Immature natural killer cell (primary cell): Measurements from ENCODE around the gene MLXIPL. TPM values are rescaled to one million over a fixed set of nuclear protein-coding genes. Genes with fewer than 3 reads are reported as not detected.
A peak's percentile ranks its signal among the peaks of the same experiment; 100 is the strongest.
"Not testable (repeated sequence)": the region's sequence is repeated elsewhere in the genome, so short reads cannot be mapped to it uniquely, and the experiment has no call there.

Experiments
- DNase-seq, 3 donors: peaks; one replicate each; pipeline ENCODE4 v3.0.0; 2022; ENCODE audit warnings: mixed read lengths in 1 of 3
- H3K27ac Mint-ChIP-seq, 6 donors: one replicate each; pipeline ENCODE4 v1.8.0; 2020; ENCODE audit warnings: mixed read lengths in 6 of 6, mild to moderate bottlenecking in 5 of 6, inconsistent platforms in 4 of 6, moderate library complexity in 3 of 6
- H3K27me3 Mint-ChIP-seq, 3 donors: one replicate each; pipeline ENCODE4 v1.8.0; 2020 to 2021; ENCODE audit warnings: low read depth in 3 of 3, mild to moderate bottlenecking in 3 of 3, mixed read lengths in 3 of 3, moderate library complexity in 3 of 3, inconsistent platforms in 1 of 3
- H3K36me3 Mint-ChIP-seq, 3 donors: one replicate each; pipeline ENCODE4 v1.8.0; 2020; ENCODE audit warnings: mixed read lengths in 3 of 3, inconsistent platforms in 2 of 3, mild to moderate bottlenecking in 2 of 3
- H3K4me1 Mint-ChIP-seq, 2 donors: one replicate each; pipeline ENCODE4 v1.8.0; 2020; ENCODE audit warnings: inconsistent platforms in 2 of 2, mild to moderate bottlenecking in 2 of 2, mixed read lengths in 2 of 2, moderate library complexity in 1 of 2
- H3K4me3 Mint-ChIP-seq, 5 donors: one replicate each; pipeline ENCODE4 v1.8.0; 2020; ENCODE audit warnings: mild to moderate bottlenecking in 5 of 5, mixed read lengths in 5 of 5, inconsistent platforms in 3 of 5, moderate library complexity in 3 of 5
- H3K9me3 Mint-ChIP-seq, 6 donors: one replicate each; pipeline ENCODE4 v1.8.0; 2020; ENCODE audit warnings: mild to moderate bottlenecking in 6 of 6, mixed read lengths in 6 of 6, inconsistent platforms in 4 of 6, moderate library complexity in 3 of 6
- polyA plus RNA-seq, 3 donors: library from polyadenylated mRNA; unstranded; fragments of 300-500 nt; fragmentation: Illumina TruSeq; gene quantifications; one replicate each; pipeline ENCODE4 v1.2.3, GENCODE V29; 2021

The MLXIPL gene
- polyA plus RNA-seq, 3 donors from 2014 or later, result not detected

- H3K27me3 Mint-ChIP-seq, result peaks cover 4 to 29% (median 5%) of the 10 kb centered on the region in 3 donors
- H3K4me3 Mint-ChIP-seq, DNase-seq, H3K9me3 Mint-ChIP-seq, H3K36me3 Mint-ChIP-seq, H3K27ac Mint-ChIP-seq, H3K4me1 Mint-ChIP-seq: not testable (repeated sequence)
These were observed 31.0 kb upstream of the MLXIPL start for GRCh38 chr7:73655309-73655708.

- no peak overlapping the region for H3K4me3 Mint-ChIP-seq
- H3K27me3 Mint-ChIP-seq, result peaks cover 9 to 34% (median 11%) of the 10 kb centered on the region in 3 donors
- H3K36me3 Mint-ChIP-seq, result no peaks in the 10 kb centered on the region
- H3K27ac Mint-ChIP-seq, result no peak overlapping the region
- H3K4me1 Mint-ChIP-seq, result peaks cover 0 to 6% of the 10 kb centered on the region in 2 donors
- no peak for DNase-seq
- no peaks in the 10 kb centered on the region for H3K9me3 Mint-ChIP-seq
These were observed 28.2 kb upstream of the MLXIPL start for GRCh38 chr7:73652541-73652949.

DNA sequence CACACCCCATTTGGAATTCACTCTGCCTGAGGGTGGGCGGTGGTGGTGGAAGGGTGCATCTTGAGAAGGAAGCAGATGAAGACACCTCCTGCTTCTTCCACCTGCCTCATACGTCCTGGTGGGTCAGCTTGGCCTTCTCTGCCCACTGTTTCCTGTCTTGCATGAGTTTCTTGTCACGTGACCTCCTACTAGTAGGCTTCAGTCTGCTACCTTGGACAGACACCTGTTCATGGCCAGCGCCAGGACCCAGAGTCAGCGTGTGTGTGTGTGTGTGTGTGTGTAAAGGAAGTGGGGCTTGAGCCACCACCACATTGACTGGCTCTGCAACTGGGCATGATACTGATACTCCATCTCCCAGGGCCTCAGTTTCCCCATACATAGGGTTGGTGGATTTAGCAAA is 26.2 kb upstream of the MLXIPL start:
- no peak for DNase-seq
- H3K4me3 Mint-ChIP-seq, result no peak overlapping the region
- H3K9me3 Mint-ChIP-seq, result no peaks in the 10 kb centered on the region
- peaks cover 13 to 42% (median 13%) of the 10 kb centered on the region in 3 donors for H3K27me3 Mint-ChIP-seq
- no peak overlapping the region for H3K27ac Mint-ChIP-seq
- H3K36me3 Mint-ChIP-seq, result no peaks in the 10 kb centered on the region
- H3K4me1 Mint-ChIP-seq, result peaks cover 0 to 6% of the 10 kb centered on the region in 2 donors

DNA sequence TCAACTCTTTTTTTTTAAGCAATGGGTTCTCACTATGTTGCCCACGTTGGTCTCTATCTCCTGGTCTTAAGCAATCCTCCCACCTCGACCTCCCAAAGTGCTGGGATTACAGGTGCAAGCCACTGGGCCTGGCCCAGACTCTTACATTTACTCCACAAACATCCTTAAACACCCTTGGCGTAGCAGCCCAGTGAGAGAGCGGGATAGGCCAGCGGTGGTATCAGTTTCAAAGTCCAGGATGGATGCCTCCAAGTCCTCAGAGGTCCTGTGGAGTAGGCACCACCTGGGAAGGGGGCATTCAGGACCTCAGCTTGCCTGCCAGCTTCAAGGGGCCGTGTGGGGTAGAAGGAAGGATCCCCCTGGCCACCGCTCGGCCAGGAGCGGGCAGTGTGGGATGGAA is 25.3 kb upstream of the MLXIPL start:
- no peaks in the 10 kb centered on the region for H3K36me3 Mint-ChIP-seq
- H3K9me3 Mint-ChIP-seq, result no peaks in the 10 kb centered on the region
- H3K4me3 Mint-ChIP-seq, result peak overlapping the region in 2 of 5 donors; percentile 37 to 53
- DNase-seq, result no peak
- H3K27ac Mint-ChIP-seq, result no peak overlapping the region
- H3K4me1 Mint-ChIP-seq, result peaks cover 0 to 6% of the 10 kb centered on the region in 2 donors
- H3K27me3 Mint-ChIP-seq, result peaks cover 13 to 42% (median 13%) of the 10 kb centered on the region in 3 donors

- Mint-ChIP-seq H3K27me3 (peaks cover 13 to 43% (median 14%) of the 10 kb centered on the region in 3 donors), H3K4me1 (peaks cover 0 to 6% of the 10 kb centered on the region in 2 donors), H3K9me3 (no peaks in the 10 kb centered on the region), H3K4me3 (peak overlapping the region in 4 of 5 donors; percentile 26 to 53 (median 40)), H3K36me3 (no peaks in the 10 kb centered on the region), H3K27ac (no peak overlapping the region)
- no peak for DNase-seq
These were observed 24.4 kb upstream of the MLXIPL start for GRCh38 chr7:73648593-73649332.

DNA sequence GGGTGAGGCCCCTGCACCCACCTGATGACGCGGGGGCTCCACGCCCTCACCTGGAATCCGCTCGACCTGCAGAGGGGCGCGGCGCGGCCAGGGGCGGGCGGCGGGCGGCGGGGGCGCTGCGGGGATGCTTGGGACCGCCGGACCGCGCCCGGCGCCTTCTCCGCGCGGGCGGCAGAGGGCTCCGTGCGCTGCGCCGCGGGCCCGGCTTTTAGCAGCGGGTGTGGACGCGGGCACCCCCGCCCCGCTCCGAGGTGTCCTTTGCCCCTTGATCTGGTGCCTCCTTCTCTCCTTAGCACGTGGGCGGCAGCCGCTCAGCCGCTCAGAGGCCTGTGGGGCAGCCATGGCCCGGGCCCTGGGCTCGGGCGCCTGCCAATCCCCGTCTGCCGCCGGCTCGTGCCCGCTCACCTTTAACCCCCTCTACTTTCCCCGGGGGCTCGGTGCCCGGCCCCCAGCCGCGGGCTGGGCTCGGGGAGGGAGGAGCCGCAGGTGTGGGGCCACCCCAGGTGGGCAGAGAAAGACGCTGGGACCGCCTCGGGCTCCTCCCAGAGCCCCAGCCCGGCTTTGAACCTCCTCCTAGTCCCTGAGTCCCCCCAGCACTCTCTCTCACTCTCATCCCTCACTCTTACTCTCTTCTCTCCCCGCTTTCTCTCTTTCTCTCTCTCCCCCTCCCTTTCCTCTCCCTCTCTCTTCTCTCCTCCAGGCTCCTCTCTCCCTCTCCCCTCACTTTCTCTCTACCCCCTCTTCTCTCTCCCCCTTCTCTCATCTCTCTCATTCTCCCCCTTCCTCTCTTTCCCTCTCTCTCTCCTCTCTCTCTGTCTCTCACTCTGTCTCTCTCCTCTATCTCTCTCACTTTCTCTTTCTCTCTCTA is 23.6 kb upstream of the MLXIPL start:
- H3K9me3 Mint-ChIP-seq, result no peaks in the 10 kb centered on the region
- peaks cover 0 to 6% of the 10 kb centered on the region in 2 donors for H3K4me1 Mint-ChIP-seq
- H3K27me3 Mint-ChIP-seq, result peaks cover 13 to 38% (median 14%) of the 10 kb centered on the region in 3 donors
- peak overlapping the region in 4 of 5 donors; percentile 26 to 53 (median 40) for H3K4me3 Mint-ChIP-seq
- peak in 2 of 3 donors; percentile 16 to 21 for DNase-seq
- no peak overlapping the region for H3K27ac Mint-ChIP-seq
- H3K36me3 Mint-ChIP-seq, result no peaks in the 10 kb centered on the region

DNA sequence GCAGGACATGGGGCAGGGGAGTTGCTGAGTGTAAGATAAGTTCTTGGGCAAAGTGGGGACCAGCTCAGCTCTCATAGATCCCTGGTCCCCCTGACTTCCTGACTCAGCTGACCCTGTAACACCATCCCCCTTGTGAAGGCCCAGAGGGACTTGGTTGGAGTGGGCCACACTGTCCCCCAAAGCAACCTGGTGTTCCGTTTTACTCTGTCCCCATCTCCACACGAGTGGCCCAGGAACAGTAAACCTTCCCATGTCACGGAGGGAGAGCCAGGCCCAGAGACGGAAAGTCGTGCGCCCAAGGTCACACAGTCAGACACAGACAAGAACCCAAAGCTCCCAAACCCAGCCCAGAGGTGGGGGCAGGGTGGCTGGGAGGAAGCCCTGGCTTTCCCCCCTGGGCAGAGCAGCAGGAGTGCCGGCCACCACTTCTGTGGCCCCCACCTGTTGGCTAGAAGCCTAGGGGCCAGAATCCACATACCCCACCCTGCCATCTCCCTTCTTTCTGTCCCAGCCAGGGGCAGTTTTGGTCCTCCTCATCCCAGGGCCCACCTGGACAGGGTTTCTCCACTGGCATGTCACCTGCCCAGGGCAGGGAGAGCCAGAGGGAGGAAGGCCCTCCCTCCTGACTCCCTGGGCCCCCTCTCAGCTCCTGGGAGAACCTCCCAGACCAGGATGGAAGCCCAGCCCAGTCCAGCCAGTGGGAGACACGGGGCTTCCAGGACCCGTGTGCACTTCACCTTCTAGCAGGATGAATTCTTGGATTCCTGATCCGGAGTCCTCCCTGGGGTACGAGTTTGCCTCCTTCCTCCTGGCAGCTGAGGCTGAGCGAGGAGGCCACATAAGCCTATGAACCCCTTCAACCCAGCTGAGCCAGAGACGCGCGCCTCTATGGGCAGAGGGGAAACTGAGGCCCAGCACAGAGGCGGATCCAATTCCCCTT is 22.7 kb upstream of the MLXIPL start:
- DNase-seq, result no peak
- Mint-ChIP-seq H3K27ac (no peak overlapping the region), H3K9me3 (no peaks in the 10 kb centered on the region), H3K4me3 (no peak overlapping the region), H3K27me3 (peaks cover 11 to 36% (median 14%) of the 10 kb centered on the region in 3 donors), H3K4me1 (peaks cover 0 to 6% of the 10 kb centered on the region in 2 donors), H3K36me3 (no peaks in the 10 kb centered on the region)

DNA sequence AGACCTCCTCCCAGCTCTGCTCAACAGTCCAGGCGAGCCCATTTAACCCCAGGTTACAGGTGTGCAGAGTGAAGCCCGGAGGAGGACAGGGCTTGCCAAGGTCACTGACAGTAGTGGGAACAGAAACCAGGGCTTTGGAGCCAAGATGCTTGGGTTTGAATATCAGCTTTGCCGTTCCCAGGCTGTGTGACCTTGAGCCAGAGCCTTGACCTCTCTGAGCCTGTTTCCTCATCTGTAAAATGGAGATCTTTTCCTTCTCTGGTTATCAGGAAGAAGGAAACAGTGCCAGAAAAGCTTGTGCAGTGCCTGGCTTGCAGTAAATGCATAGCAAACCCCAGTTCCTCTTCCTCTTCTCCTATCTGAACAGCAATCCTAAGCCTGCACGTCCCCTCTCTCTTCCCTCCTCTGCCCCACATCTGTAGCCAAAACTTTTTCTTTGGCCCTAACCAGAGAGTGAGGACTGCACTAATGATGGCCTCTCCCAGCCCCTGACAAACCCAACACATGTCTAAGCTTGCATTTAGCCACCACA is 21.4 kb upstream of the MLXIPL start:
- no peak for DNase-seq
- Mint-ChIP-seq H3K36me3 (no peaks in the 10 kb centered on the region), H3K4me3 (no peak overlapping the region), H3K9me3 (no peaks in the 10 kb centered on the region), H3K27ac (no peak overlapping the region), H3K4me1 (peaks cover 0 to 6% of the 10 kb centered on the region in 2 donors), H3K27me3 (peaks cover 11 to 30% (median 14%) of the 10 kb centered on the region in 3 donors)

GRCh38 chr7:73644688-73645286 is 20.5 kb upstream of the MLXIPL start:
- H3K27me3 Mint-ChIP-seq, result peaks cover 10 to 23% (median 14%) of the 10 kb centered on the region in 3 donors
- H3K4me1 Mint-ChIP-seq, result peaks cover 0 to 6% of the 10 kb centered on the region in 2 donors
- no peak overlapping the region for H3K4me3 Mint-ChIP-seq
- no peaks in the 10 kb centered on the region for H3K9me3 Mint-ChIP-seq
- H3K36me3 Mint-ChIP-seq, result no peaks in the 10 kb centered on the region
- no peak overlapping the region for H3K27ac Mint-ChIP-seq
- DNase-seq, result no peak

DNA sequence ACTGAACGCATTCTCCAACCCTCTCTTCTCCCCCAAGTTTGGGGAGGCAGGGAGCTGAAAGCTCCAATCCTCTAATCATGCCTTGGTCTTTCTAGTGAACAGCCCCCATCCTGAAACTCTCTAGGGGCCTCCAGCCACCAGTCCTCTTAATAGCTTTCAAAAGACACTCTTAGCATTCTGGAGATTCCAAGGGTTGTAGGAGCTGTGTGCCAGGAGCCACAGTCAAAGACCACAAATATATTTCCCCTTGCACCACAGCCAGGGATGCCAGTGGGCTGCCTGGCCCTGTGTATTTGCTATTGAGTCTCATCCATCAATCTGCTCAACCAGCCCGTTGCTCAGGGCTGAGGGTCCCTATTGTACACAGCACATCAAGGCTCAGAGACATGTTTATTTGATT is 18.5 kb upstream of the MLXIPL start:
- no peak overlapping the region for H3K27ac Mint-ChIP-seq
- peaks cover 6 to 16% (median 6%) of the 10 kb centered on the region in 3 donors for H3K27me3 Mint-ChIP-seq
- H3K36me3 Mint-ChIP-seq, result no peaks in the 10 kb centered on the region
- no peak for DNase-seq
- H3K4me3 Mint-ChIP-seq, result no peak overlapping the region
- no peaks in the 10 kb centered on the region for H3K4me1 Mint-ChIP-seq
- H3K9me3 Mint-ChIP-seq, result no peaks in the 10 kb centered on the region

- Mint-ChIP-seq H3K27me3 (peaks cover 3 to 9% (median 4%) of the 10 kb centered on the region in 3 donors), H3K27ac (no peak overlapping the region)
These were observed 14.6 kb upstream of the MLXIPL start for GRCh38 chr7:73638911-73639310.

GRCh38 chr7:73635428-73636200 is 11.3 kb upstream of the MLXIPL start:
- no peak overlapping the region for H3K27ac Mint-ChIP-seq
- peaks cover 0 to 2% (median 0%) of the 10 kb centered on the region in 6 donors for H3K9me3 Mint-ChIP-seq
- peaks cover 1 to 14% (median 2%) of the 10 kb centered on the region in 3 donors for H3K27me3 Mint-ChIP-seq
- no peak overlapping the region for H3K4me3 Mint-ChIP-seq
- DNase-seq, result no peak
- no peaks in the 10 kb centered on the region for H3K4me1 Mint-ChIP-seq
- no peaks in the 10 kb centered on the region for H3K36me3 Mint-ChIP-seq

More at GRCh38 chr7:73638911-73639310, 14.6 kb upstream of the MLXIPL start:
- Mint-ChIP-seq H3K36me3 (no peaks in the 10 kb centered on the region), H3K4me3 (no peak overlapping the region), H3K9me3 (peaks cover 0 to 2% (median 0%) of the 10 kb centered on the region in 6 donors), H3K4me1 (no peaks in the 10 kb centered on the region)
- DNase-seq, result no peak
